Stomach (tissue), 9 donors: ENCODE results near the gene FGF6. TPM values are rescaled to one million over a fixed set of nuclear protein-coding genes. Genes with fewer than 3 reads are reported as not detected.

Experiments used
- DNase-seq, 2 donors: peaks; one replicate each; pipeline versions ENCODE4 v3.0.0 to v3.0.0-alpha.2; 2013 to 2019
- H3K27ac ChIP-seq, 5 donors: fragments of 200-600 bp in 4 of 5; sonication (generic) in 4 of 5; one replicate each; pipeline ENCODE4 v1.5.1; 2013 to 2019; ENCODE audit warnings: mild to moderate bottlenecking in 1 of 5, moderate library complexity in 1 of 5
- H3K27me3 ChIP-seq, 3 donors: fragments of 200-600 bp; sonication (generic); one replicate each; pipeline ENCODE4 v1.5.1; 2017 to 2019; ENCODE audit warnings: mixed run types in 1 of 3
- H3K36me3 ChIP-seq, 4 donors: fragments of 200-600 bp; sonication (generic); 1 replicate in 3 of 4; 2 replicates in 1 of 4; pipeline ENCODE4 v1.5.1; 2016 to 2019
- H3K4me1 ChIP-seq, 4 donors: fragments of 200-600 bp; sonication (generic); one replicate each; pipeline ENCODE4 v1.5.1; 2016 to 2019
- H3K4me3 ChIP-seq, 4 donors: fragments of 200-600 bp; sonication (generic) in 3 of 4; one replicate each; pipeline ENCODE4 v1.5.1; 2016 to 2019; ENCODE audit warnings: mild to moderate bottlenecking in 1 of 4
- H3K9me3 ChIP-seq, 4 donors: fragments of 200-600 bp; sonication (generic); one replicate each; pipeline ENCODE4 v1.5.1; 2016 to 2019
- EP300 ChIP-seq: sonication (generic); formaldehyde crosslinking; IDR thresholded peaks from one replicate; pipeline ENCODE4 v1.6.1; 2017; ENCODE audit warnings: antibody characterized with exemption
- POLR2A ChIP-seq, 4 donors: fragments of 450-650 bp; IDR thresholded peaks; one replicate each; pipeline ENCODE4 v1.6.1; 2016; ENCODE audit warnings: antibody characterized with exemption in 4 of 4, control low read depth in 2 of 4, mild to moderate bottlenecking in 1 of 4, moderate library complexity in 1 of 4
- POLR2AphosphoS5 ChIP-seq, 3 donors: sonication (generic); formaldehyde crosslinking; IDR thresholded peaks; one replicate each; pipeline ENCODE4 v1.6.1; 2016; ENCODE audit warnings: antibody characterized with exemption in 3 of 3
- WGBS, 5 donors: extraction: QIAGEN DNeasy Blood & Tissue Kit in 3 of 5; methylation state at CpG; one replicate each; pipeline versions ENCODE4 v1.1.5 to v1.1.7; 2013 to 2018; 5-methylcytosine and 5-hydroxymethylcytosine counted together
- intact Hi-C: fragments of 100-400 bp; cut with DNase I; formaldehyde crosslinking; loops from one replicate; pipeline ENCODE4 v1.15.1; 2023; ENCODE audit warnings: low total_unique reads
- polyA plus RNA-seq, 3 donors: library from polyadenylated mRNA; stranded (reverse); fragments of 200-250 nt; gene quantifications; one replicate each; pipeline ENCODE4 v1.2.3, GENCODE V29; 2013
- total RNA-seq, 5 donors: library from RNA; depleted of rRNA; stranded (reverse); fragments of >200 nt; gene quantifications; one replicate each; pipeline versions ENCODE4 v1.1.0 to v1.2.3, GENCODE V29; 2014 to 2016
- TF ChIP-seq, protein P1 (sequence below), 7 experiments: fragments of 450-650 bp in 4 of 7; fragments of 200-600 bp in 3 of 7; sonication (generic) in 3 of 7; IDR thresholded peaks; one replicate each; pipeline ENCODE4 v1.5.1; 2016 to 2019; ENCODE audit warnings: antibody characterized with exemption in 7 of 7, control low read depth in 2 of 7, mild to moderate bottlenecking in 1 of 7
- donor health status: healthy with polysubstance abuse.
- donor health status: Bipolar disorder and iron deficiency.
- donor health status: healthy.

The FGF6 gene
- total and polyA plus RNA-seq, 8 donors, result not detected

DNA sequence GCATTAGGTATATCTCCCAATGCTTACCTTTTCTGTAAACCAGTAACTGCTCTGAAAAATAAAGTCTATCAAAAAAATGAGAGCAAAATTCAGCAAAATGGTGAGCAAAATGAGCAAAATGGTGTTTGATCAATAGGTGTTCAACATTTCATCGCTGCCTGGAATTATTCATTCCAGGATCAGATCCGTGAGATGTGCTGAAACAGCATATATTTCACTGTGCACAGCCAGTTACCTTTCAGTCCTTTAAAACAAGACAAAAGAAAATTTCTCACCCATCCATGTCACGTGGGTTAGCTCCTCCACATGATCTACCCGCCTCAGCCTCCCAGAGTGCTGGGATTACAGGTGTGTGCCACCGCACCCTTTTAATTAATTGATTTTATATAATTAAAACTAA, 58.0 kb downstream of the FGF6 start:
- intact Hi-C loops, result no loop called here
- no peak for DNase-seq
- no peaks in the 10 kb centered on the region for H3K36me3 ChIP-seq
- WGBS, 5 donors, result 82 to 89% (median 86%) methylated on average over 5 of the region's 5 CpGs
- H3K9me3 ChIP-seq, result no peaks in the 10 kb centered on the region
- no peak overlapping the region for H3K27ac ChIP-seq
- H3K4me1 ChIP-seq, result no peaks in the 10 kb centered on the region
- peaks cover 0 to 15% (median 0%) of the 10 kb centered on the region in 3 donors for H3K27me3 ChIP-seq
- TF ChIP-seq POLR2AphosphoS5 (IDR thresholded peaks at IDR 0.05) (no peak), EP300 (no peak), POLR2A (IDR thresholded peaks at IDR 0.05) (no peak)
- TF ChIP-seq, protein P1, sequence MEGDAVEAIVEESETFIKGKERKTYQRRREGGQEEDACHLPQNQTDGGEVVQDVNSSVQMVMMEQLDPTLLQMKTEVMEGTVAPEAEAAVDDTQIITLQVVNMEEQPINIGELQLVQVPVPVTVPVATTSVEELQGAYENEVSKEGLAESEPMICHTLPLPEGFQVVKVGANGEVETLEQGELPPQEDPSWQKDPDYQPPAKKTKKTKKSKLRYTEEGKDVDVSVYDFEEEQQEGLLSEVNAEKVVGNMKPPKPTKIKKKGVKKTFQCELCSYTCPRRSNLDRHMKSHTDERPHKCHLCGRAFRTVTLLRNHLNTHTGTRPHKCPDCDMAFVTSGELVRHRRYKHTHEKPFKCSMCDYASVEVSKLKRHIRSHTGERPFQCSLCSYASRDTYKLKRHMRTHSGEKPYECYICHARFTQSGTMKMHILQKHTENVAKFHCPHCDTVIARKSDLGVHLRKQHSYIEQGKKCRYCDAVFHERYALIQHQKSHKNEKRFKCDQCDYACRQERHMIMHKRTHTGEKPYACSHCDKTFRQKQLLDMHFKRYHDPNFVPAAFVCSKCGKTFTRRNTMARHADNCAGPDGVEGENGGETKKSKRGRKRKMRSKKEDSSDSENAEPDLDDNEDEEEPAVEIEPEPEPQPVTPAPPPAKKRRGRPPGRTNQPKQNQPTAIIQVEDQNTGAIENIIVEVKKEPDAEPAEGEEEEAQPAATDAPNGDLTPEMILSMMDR (IDR thresholded peaks at IDR 0.05), result no peak
- no peak overlapping the region for H3K4me3 ChIP-seq

DNA sequence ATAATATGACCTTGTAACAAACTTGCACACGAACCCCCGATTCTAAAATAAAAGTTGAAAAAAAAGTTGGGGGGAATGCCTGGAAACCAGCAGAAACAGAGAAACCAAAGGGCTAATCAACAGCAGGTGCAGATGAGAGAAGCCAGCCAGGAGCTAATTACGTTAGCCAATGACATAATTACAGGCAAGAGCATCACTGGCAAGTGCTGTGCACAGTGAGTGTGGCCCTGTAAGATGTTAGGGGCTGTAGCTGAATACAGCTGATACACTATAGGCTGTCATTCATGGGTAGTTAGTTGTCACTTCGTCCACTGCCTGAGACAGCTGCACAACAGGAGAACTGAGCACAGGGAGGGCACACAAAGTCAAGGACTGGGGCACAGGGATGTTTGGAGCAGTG, 58.8 kb downstream of the FGF6 start:
- WGBS, 5 donors, result 70 to 82% (median 78%) methylated on average over 4 of the region's 4 CpGs
- H3K27me3 ChIP-seq, result peaks cover 0 to 7% (median 0%) of the 10 kb centered on the region in 3 donors
- DNase-seq, result peak in 1 of 2 donors; percentile 15
- H3K27ac ChIP-seq, result no peak overlapping the region
- H3K9me3 ChIP-seq, result no peaks in the 10 kb centered on the region
- H3K4me1 ChIP-seq, result no peaks in the 10 kb centered on the region
- intact Hi-C loops, result no loop called here
- H3K36me3 ChIP-seq, result no peaks in the 10 kb centered on the region
- TF ChIP-seq POLR2A (IDR thresholded peaks at IDR 0.05) (no peak), POLR2AphosphoS5 (IDR thresholded peaks at IDR 0.05) (no peak), EP300 (no peak)
- TF ChIP-seq, protein P1 (IDR thresholded peaks at IDR 0.05), result no peak
- H3K4me3 ChIP-seq, result no peak overlapping the region

Other genes starting within 250 kb of the FGF6 start
- 10 to 100 TPM; 27.4 to 89.0 (median 49.1) TPM for gene CCND2, start 172.1 kb downstream of the FGF6 start, total RNA-seq
- 1 to 10 TPM; 5.5 to 8.3 (median 7.0) TPM for gene CCND2, start 172.1 kb downstream of the FGF6 start, polyA plus RNA-seq
- 100 to 1,000 TPM in 1 of 5 donors, 1 to 10 TPM in 2, under 1 TPM in 1, not detected in 1; 0.45 to 149 (median 5.1) TPM for gene TIGAR, start 124.6 kb downstream of the FGF6 start, total RNA-seq
- 1 to 10 TPM; 2.1 to 9.2 (median 5.5) TPM for gene TIGAR, start 124.6 kb downstream of the FGF6 start, polyA plus RNA-seq
- gene FGF23, start 66.1 kb downstream of the FGF6 start, total RNA-seq, result not detected
- not detected for gene FGF23, start 66.1 kb downstream of the FGF6 start, polyA plus RNA-seq
- 10 to 100 TPM in 2 of 5 donors, 1 to 10 TPM in 2, not detected in 1; 4.6 to 20.2 (median 10.6) TPM for gene RAD51AP1, start 93.1 kb upstream of the FGF6 start, total RNA-seq
- gene RAD51AP1, start 93.1 kb upstream of the FGF6 start, polyA plus RNA-seq, result 1 to 10 TPM; 2.5 to 5.0 (median 4.3) TPM
- 10 to 100 TPM in 4 of 5 donors, not detected in 1; 16.5 to 34.8 (median 23.6) TPM for gene DYRK4, start 116.4 kb upstream of the FGF6 start, total RNA-seq
- gene DYRK4, start 116.4 kb upstream of the FGF6 start, polyA plus RNA-seq, result 10 to 100 TPM; 29.0 to 41.0 (median 37.0) TPM
- gene AKAP3, start 203.2 kb upstream of the FGF6 start, total RNA-seq, result under 1 TPM in 4 of 5 donors, not detected in 1; 0.29 to 0.58 (median 0.33) TPM
- gene AKAP3, start 203.2 kb upstream of the FGF6 start, polyA plus RNA-seq, result 1 to 10 TPM in 1 of 3 donors, under 1 TPM in 1, not detected in 1; 0.88 to 1.3 TPM
- gene NDUFA9, start 203.3 kb upstream of the FGF6 start, total RNA-seq, result 10 to 100 TPM; 10.5 to 72.4 (median 48.8) TPM
- 10 to 100 TPM; 48.7 to 71.3 (median 60.0) TPM for gene NDUFA9, start 203.3 kb upstream of the FGF6 start, polyA plus RNA-seq